ENCODE results near the gene ST8SIA5. TPM values are rescaled to one million over a fixed set of nuclear protein-coding genes. Genes with fewer than 3 reads are reported as not detected.

ST8SIA5 gene
- total RNA-seq, 1 donor = under 0.01 TPM

GRCh38 chr18:46621871-46622270, 135.0 kb downstream of the ST8SIA5 start:
- H3K4me2 ChIP-seq (ENCODE audit: insufficient read depth, low read length) = no peak overlapping the region
- H3K27me3 ChIP-seq (ENCODE audit: insufficient read depth, low read length) = no peaks in the 10 kb centered on the region
- H3K27ac ChIP-seq (ENCODE audit: low read depth, low read length) = no peak overlapping the region
- no peaks in the 10 kb centered on the region for H3K9me3 ChIP-seq (ENCODE audit: low read depth, low read length)
- DNase-seq (ENCODE audit: insufficient read length, low spot score, missing footprints) = no peak
- H3K4me1 ChIP-seq (ENCODE audit: insufficient read depth, low read length) = no peaks in the 10 kb centered on the region
- no peak for TF ChIP-seq CTCF (IDR thresholded peaks at IDR 0.05; ENCODE audit: extremely low read depth, low read depth, low read length)
- H3K79me2 ChIP-seq (ENCODE audit: insufficient read depth, low read length) = no peaks in the 10 kb centered on the region
- H3K4me3 ChIP-seq (ENCODE audit: insufficient read depth, low read length) = no peak overlapping the region
- H4K20me1 ChIP-seq (ENCODE audit: insufficient read depth, low read length) = no peaks in the 10 kb centered on the region
- H2AFZ ChIP-seq (ENCODE audit: low read length) = no peak overlapping the region
- H3K36me3 ChIP-seq (ENCODE audit: insufficient read depth, low read length) = no peaks in the 10 kb centered on the region

- DNase-seq (ENCODE audit: insufficient read length, low spot score, missing footprints) = no peak
- Histone ChIP-seq H3K4me3 (ENCODE audit: insufficient read depth, low read length) (no peak overlapping the region), H3K4me2 (ENCODE audit: insufficient read depth, low read length) (no peak overlapping the region), H4K20me1 (ENCODE audit: insufficient read depth, low read length) (no peaks in the 10 kb centered on the region), H3K79me2 (ENCODE audit: insufficient read depth, low read length) (no peaks in the 10 kb centered on the region), H3K27ac (ENCODE audit: low read depth, low read length) (no peak overlapping the region), H3K4me1 (ENCODE audit: insufficient read depth, low read length) (no peaks in the 10 kb centered on the region), H3K9me3 (ENCODE audit: low read depth, low read length) (no peaks in the 10 kb centered on the region), H3K27me3 (ENCODE audit: insufficient read depth, low read length) (no peaks in the 10 kb centered on the region), H3K36me3 (ENCODE audit: insufficient read depth, low read length) (no peaks in the 10 kb centered on the region), H2AFZ (ENCODE audit: low read length) (no peak overlapping the region)
- TF ChIP-seq CTCF (IDR thresholded peaks at IDR 0.05; ENCODE audit: extremely low read depth, low read depth, low read length) = no peak
Measured at GRCh38 chr18:46621111-46621766, 135.6 kb downstream of the ST8SIA5 start.

- Histone ChIP-seq H3K4me3 (ENCODE audit: insufficient read depth, low read length) (no peak overlapping the region), H3K36me3 (ENCODE audit: insufficient read depth, low read length) (no peaks in the 10 kb centered on the region), H3K27ac (ENCODE audit: low read depth, low read length) (no peak overlapping the region), H3K4me2 (ENCODE audit: insufficient read depth, low read length) (no peak overlapping the region), H2AFZ (ENCODE audit: low read length) (no peak overlapping the region), H3K4me1 (ENCODE audit: insufficient read depth, low read length) (no peaks in the 10 kb centered on the region), H3K27me3 (ENCODE audit: insufficient read depth, low read length) (no peaks in the 10 kb centered on the region), H3K9me3 (ENCODE audit: low read depth, low read length) (no peaks in the 10 kb centered on the region), H3K79me2 (ENCODE audit: insufficient read depth, low read length) (no peaks in the 10 kb centered on the region), H4K20me1 (ENCODE audit: insufficient read depth, low read length) (no peaks in the 10 kb centered on the region)
- DNase-seq (ENCODE audit: insufficient read length, low spot score, missing footprints) = no peak
- no peak for TF ChIP-seq CTCF (IDR thresholded peaks at IDR 0.05; ENCODE audit: extremely low read depth, low read depth, low read length)
Measured at GRCh38 chr18:46619559-46619958, 137.3 kb downstream of the ST8SIA5 start.

Small RNA genes within 50 kb of the gene (small RNA-seq; reads per million reads assigned to genes)
- gene AC090311.1 = not detected

Other genes starting within 250 kb of the ST8SIA5 start
- gene LOXHD1, start 99.8 kb downstream of the ST8SIA5 start, total RNA-seq = not detected in 2 replicates
- 36.6 and 38.9 TPM in 2 replicates for gene PIAS2, start 160.5 kb upstream of the ST8SIA5 start, total RNA-seq
- 4.3 and 5.0 TPM in 2 replicates for gene KATNAL2, start 160.5 kb upstream of the ST8SIA5 start, total RNA-seq